Natural killer cell (primary cell): ENCODE results near the gene EHF. TPM values are rescaled to one million over a fixed set of nuclear protein-coding genes. Genes with fewer than 3 reads are reported as not detected.

ENCODE experiments used
- ATAC-seq, 3 donors: fragments of 150-1000 bp in 2 of 3; fragments of 200-7000 bp in 1 of 3; cut with Tn5 transposase; 1 replicate in 1 of 3; 2 replicates in 2 of 3; pipeline ENCODE4 v1.10.0; 2021; ENCODE audit warnings: mild to moderate bottlenecking in 2 of 3, moderate library complexity in 2 of 3
- DNase-seq, 2 donors: peaks; one replicate each; pipeline versions ENCODE4 v3.0.0 to v3.0.0-alpha.2; 2013 to 2021; ENCODE audit warnings: mixed read lengths in 1 of 2
- H3K27ac ChIP-seq: one replicate; pipeline ENCODE4 v1.5.1; 2013; ENCODE audit warnings: mild to moderate bottlenecking, low read length
- H3K27me3 ChIP-seq: one replicate; pipeline ENCODE4 v1.6.1; 2013; ENCODE audit warnings: low read length; ENCODE audit not compliant: control insufficient read depth, insufficient read depth
- H3K36me3 ChIP-seq: one replicate; pipeline ENCODE4 v1.6.1; 2013; ENCODE audit warnings: low read length; ENCODE audit not compliant: control insufficient read depth, insufficient read depth
- H3K4me1 ChIP-seq: one replicate; pipeline ENCODE4 v1.6.1; 2013; ENCODE audit warnings: low read length; ENCODE audit not compliant: control insufficient read depth, insufficient read depth
- H3K4me3 ChIP-seq: one replicate; pipeline ENCODE4 v1.5.1; 2013; ENCODE audit warnings: low read length
- H3K9me3 ChIP-seq: one replicate; pipeline ENCODE4 v1.6.1; 2013; ENCODE audit warnings: low read length; ENCODE audit not compliant: control insufficient read depth, insufficient read depth
- H3K27ac Mint-ChIP-seq, 2 donors: one replicate each; pipeline ENCODE4 v1.8.0; 2022; ENCODE audit warnings: mild to moderate bottlenecking in 2 of 2, mixed read lengths in 2 of 2, moderate library complexity in 1 of 2
- H3K27me3 Mint-ChIP-seq, 2 donors: one replicate each; pipeline ENCODE4 v1.8.0; 2022; ENCODE audit warnings: low read depth in 2 of 2, mixed read lengths in 2 of 2
- H3K36me3 Mint-ChIP-seq: one replicate; pipeline ENCODE4 v1.8.0; 2022; ENCODE audit warnings: mixed read lengths
- H3K4me1 Mint-ChIP-seq, 2 donors: one replicate each; pipeline ENCODE4 v1.8.0; 2022; ENCODE audit warnings: mixed read lengths in 2 of 2
- H3K4me3 Mint-ChIP-seq: one replicate; pipeline ENCODE4 v1.8.0; 2022; ENCODE audit warnings: mild to moderate bottlenecking, moderate library complexity, mixed read lengths
- H3K9me3 Mint-ChIP-seq, 2 donors: one replicate each; pipeline ENCODE4 v1.8.0; 2022; ENCODE audit warnings: mixed read lengths in 2 of 2
- CTCF ChIP-seq: fragments of 200-600 bp; IDR thresholded peaks from one replicate; pipeline ENCODE4 v1.8.0; 2022; ENCODE audit warnings: antibody characterized with exemption
- WGBS: methylation state at CpG from one replicate; pipeline ENCODE4 v1.1.7; 2013; ENCODE audit warnings: missing lambda C conversion rate; ENCODE audit not compliant: insufficient coverage; 5-methylcytosine and 5-hydroxymethylcytosine counted together
- intact Hi-C: fragments of 100-400 bp; cut with micrococcal nuclease; formaldehyde crosslinking; loops from one replicate; pipeline ENCODE4 v1.14.2; 2022
- total RNA-seq, 4 donors: library from RNA; stranded (reverse); fragments of 120-200 nt in 1 of 4; gene quantifications; one replicate each; pipeline versions ENCODE4 v1.2.3 to v1.2.4, GENCODE V29; 2013 to 2022

The EHF gene
- total RNA-seq, 3 donors from 2014 or later (not counting 1 experiment from before 2014, with no cell fraction given), result not detected

- Histone ChIP-seq H3K9me3 (no peaks in the 10 kb centered on the region), H3K4me3 (no peak overlapping the region), H3K27ac (no peak overlapping the region), H3K36me3 (no peaks in the 10 kb centered on the region), H3K4me1 (no peaks in the 10 kb centered on the region), H3K27me3 (peaks cover 5% of the 10 kb centered on the region)
- intact Hi-C loops, result loop anchor here (1.0 to 2.0 kb wide), 5 partner anchors 254 to 899 kb away; no protein-coding TSS in a partner anchor
- Mint-ChIP-seq H3K27me3 (peaks cover 29 to 72% of the 10 kb centered on the region in 2 donors), H3K4me1 (peaks cover 5 to 8% of the 10 kb centered on the region in 2 donors), H3K9me3 (no peaks in the 10 kb centered on the region), H3K27ac (no peak overlapping the region), H3K36me3 (no peaks in the 10 kb centered on the region), H3K4me3 (no peak overlapping the region)
- TF ChIP-seq CTCF, result peak; percentile 76
- peak in 1 of 2 donors; percentile 65 for DNase-seq
- WGBS, result 0% methylated on average over 3 of the region's 4 CpGs
- peak in 2 of 3 donors; percentile 49 to 53 for ATAC-seq
These were observed 35.0 kb upstream of the EHF start for GRCh38 chr11:34585735-34586487.

GRCh38 chr11:34586488-34587281, 34.2 kb upstream of the EHF start:
- H3K27ac ChIP-seq, result no peak overlapping the region
- H3K9me3 ChIP-seq, result no peaks in the 10 kb centered on the region
- H3K27me3 Mint-ChIP-seq, result peaks cover 29 to 71% of the 10 kb centered on the region in 2 donors
- no peaks in the 10 kb centered on the region for H3K36me3 ChIP-seq
- WGBS, result 68% methylated on average over 11 of the region's 12 CpGs
- no peak overlapping the region for H3K4me3 ChIP-seq
- no peak overlapping the region for H3K4me3 Mint-ChIP-seq
- H3K4me1 Mint-ChIP-seq, result peaks cover 5 to 8% of the 10 kb centered on the region in 2 donors
- H3K9me3 Mint-ChIP-seq, result no peaks in the 10 kb centered on the region
- peak; percentile 45 for TF ChIP-seq CTCF
- no peaks in the 10 kb centered on the region for H3K36me3 Mint-ChIP-seq
- intact Hi-C loops, result loop anchor here (1.0 to 2.0 kb wide), 5 partner anchors 254 to 898 kb away; no protein-coding TSS in a partner anchor
- ATAC-seq, result no peak
- H3K27ac Mint-ChIP-seq, result no peak overlapping the region
- DNase-seq, result no peak
- no peaks in the 10 kb centered on the region for H3K4me1 ChIP-seq
- peaks cover 5% of the 10 kb centered on the region for H3K27me3 ChIP-seq

- DNase-seq (no peak), ATAC-seq (no peak)
- Histone ChIP-seq H3K9me3 (no peaks in the 10 kb centered on the region), H3K4me1 (no peaks in the 10 kb centered on the region), H3K27ac (no peak overlapping the region), H3K4me3 (no peak overlapping the region), H3K36me3 (no peaks in the 10 kb centered on the region), H3K27me3 (peaks cover 3% of the 10 kb centered on the region)
- Mint-ChIP-seq H3K27ac (no peak overlapping the region), H3K27me3 (peaks cover 29 to 72% of the 10 kb centered on the region in 2 donors), H3K4me1 (peaks cover 5 to 8% of the 10 kb centered on the region in 2 donors), H3K4me3 (no peak overlapping the region), H3K36me3 (no peaks in the 10 kb centered on the region), H3K9me3 (no peaks in the 10 kb centered on the region)
- 96% methylated on average over 5 of the region's 5 CpGs for WGBS
- TF ChIP-seq CTCF, result no peak
- intact Hi-C loops, result loop anchor here (2.0 kb wide), 2 partner anchors 312 to 898 kb away; no protein-coding TSS in a partner anchor
These were observed 33.6 kb upstream of the EHF start for GRCh38 chr11:34587282-34587677.
